ENCODE results near the gene SLC1A1.

SLC1A1 gene

DNA sequence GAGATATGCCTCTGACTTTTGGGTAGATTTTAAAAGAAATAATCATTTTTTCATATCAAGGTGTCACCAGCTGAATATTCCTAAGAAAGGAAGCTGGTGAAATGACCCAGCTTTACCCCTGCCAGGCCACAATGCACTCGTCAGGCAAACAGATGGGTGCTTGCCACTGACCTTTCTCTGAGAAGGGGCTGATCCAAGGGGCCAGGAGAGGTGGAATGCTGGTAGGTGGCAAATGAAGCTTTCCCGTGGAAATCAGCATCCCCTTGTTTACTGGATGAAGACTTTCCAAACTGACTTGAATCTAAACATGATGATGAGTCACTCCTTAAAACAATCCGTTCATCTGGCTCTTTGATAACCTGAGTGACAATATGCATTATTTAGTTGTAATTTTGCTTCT, 127.5 kb downstream of the SLC1A1 start:
- no peak for DNase-seq (ENCODE audit: low read depth, low spot score)

GRCh38 chr9:4618700-4619099, 128.4 kb downstream of the SLC1A1 start:
- DNase-seq (ENCODE audit: low read depth, low spot score), result no peak

DNA sequence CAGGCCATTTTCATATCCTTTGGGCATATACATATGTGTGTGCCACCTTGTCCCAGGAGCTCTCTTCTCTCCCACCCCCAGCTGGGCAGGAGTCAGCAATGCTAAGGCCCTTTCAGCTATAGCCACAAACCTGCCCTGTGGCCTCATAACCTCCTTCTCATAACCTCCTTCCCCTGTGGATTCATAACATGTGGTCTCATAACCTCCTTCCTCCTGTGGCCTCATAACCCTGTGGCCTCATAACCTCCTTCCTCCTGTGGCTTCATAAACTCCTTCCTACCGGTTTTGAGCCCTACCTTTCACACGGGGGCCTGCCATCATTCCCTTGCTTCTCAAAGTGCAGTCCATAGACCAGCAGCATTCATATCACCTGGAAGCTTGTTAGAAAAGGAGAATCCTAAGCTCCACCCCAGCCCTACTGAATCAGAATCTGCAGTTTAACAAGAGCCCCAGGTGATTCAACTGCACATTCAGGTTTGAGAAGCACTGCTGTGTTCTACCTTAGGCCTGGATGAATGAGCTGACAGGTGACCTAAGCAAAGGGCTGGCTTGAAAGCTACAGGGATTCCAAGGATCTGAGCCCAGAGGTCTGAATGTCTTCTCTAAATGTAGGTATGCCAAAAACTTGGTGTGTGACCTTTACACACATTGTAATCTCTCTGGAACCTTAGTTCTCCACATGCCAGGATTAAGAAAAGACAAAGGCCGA, 129.9 kb downstream of the SLC1A1 start:
- DNase-seq (ENCODE audit: low read depth, low spot score), result no peak

DNA sequence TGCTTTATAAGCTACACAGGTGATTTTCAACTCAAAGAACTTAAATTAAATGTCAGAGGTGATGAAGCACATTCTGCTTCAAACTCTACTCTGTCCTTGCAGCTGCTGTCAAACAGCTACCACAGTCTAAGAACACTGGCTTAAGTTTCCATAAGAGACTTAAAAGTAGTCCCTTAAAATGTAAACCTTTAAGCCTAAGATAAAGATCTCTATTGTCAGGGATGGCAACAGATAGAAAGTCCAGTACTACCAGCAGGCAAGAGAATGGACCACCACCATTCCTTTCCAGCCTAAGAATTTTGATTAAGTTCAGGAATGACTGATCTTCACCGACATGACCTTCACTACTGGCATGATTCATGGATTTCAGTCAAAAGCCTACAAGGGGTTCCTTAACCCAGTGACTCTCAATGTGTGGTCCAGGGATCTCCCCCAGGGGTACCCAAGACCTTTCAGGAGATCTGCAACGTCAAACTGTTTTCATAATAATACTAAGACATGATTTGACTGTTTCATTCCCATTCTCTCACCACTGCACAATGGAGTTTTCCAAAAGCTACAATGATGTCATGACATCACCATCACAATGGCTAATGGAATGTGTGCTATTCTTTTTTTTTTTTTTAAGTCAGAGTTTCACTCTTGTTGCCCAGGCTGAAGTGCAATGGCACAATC, 130.8 kb downstream of the SLC1A1 start:
- no peak for DNase-seq (ENCODE audit: low read depth, low spot score)

DNA sequence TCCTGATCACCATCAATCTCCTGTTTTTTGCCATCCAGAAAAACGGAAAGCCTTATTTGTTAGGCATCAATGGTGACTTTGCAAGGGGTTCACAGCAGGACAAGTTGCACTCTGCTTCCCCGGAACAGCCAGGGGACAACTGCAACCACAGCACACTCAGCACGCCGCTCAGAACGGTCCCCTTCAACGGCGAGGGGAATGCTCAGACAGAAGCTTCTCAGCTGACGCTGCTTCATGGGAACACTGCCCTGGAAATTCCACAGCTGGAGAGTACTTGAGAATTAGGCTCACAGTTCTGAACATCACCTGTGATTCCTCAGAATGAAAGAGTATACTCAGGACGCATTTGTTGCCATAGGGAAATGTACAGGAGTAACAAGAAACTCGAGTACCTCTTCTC, 131.7 kb downstream of the SLC1A1 start:
- DNase-seq (ENCODE audit: low read depth, low spot score), result no peak

DNA sequence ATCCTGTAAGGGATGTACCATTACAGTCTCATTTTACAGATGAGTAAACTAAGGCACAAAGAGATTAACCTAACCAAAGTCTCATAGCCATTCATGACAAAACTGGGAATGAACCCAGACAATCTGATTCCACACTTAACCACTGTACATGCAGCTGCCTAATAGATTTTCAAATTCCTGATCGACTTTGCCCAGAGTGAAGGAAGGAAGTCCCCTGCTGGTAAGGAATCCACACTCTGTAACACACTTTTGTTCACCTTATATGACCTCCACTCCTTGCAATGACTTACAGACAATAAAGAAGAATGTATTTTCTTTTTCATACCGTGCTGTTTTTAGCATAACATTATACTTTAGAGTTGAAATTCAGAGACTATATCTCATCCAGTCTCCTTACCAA, 140.6 kb downstream of the SLC1A1 start:
- DNase-seq (ENCODE audit: low read depth, low spot score), result no peak

Measured in brain pericyte (primary cell).